IMR-90 (cell line): ENCODE results near the gene PRKCA. TPM values are rescaled to one million over a fixed set of nuclear protein-coding genes. Genes with fewer than 3 reads are reported as not detected.

Source experiments
- ATAC-seq: fragments of 200-7000 bp; cut with Tn5 transposase; 2 replicates; pipeline ENCODE4 v1.9.1; 2020; ENCODE audit warnings: low read depth, mild to moderate bottlenecking, moderate library complexity
- BruUV-seq: library from RNA; stranded (reverse); fragments of 400-500 nt; replicated peaks from 2 replicates; lab custom pipeline; 2021; lab: Mats Ljungman, UMichigan
- CTCF ChIA-PET: fragments of 300-600 bp; formaldehyde crosslinking; extraction: SDS; loops from one replicate; lab custom pipeline; 2021; ENCODE audit warnings: antibody characterized with exemption; lab: Yijun Ruan, JAX
- POLR2A ChIA-PET: fragments of 300-600 bp; sonication (Branson Sonifier 250); formaldehyde crosslinking; loops from one replicate; lab custom pipeline; 2022; ENCODE audit warnings: antibody characterized with exemption; ENCODE audit not compliant: unreplicated experiment; lab: Charles Lee
- DNase-seq: peaks from one replicate; pipeline ENCODE4 v3.0.0; 2013
- H2AFZ ChIP-seq: replicated peaks from 2 replicates; pipeline ENCODE3; 2013; ENCODE audit warnings: low read length, mild to moderate bottlenecking; ENCODE audit not compliant: poor library complexity
- H2AK5ac ChIP-seq: 2 replicates; pipeline ENCODE4 v1.6.1; 2013; ENCODE audit warnings: low read depth, low read length, inconsistent platforms
- H2AK9ac ChIP-seq: replicated peaks from 2 replicates; pipeline ENCODE3; 2013; ENCODE audit warnings: mild to moderate bottlenecking, low read depth, low read length, moderate library complexity; ENCODE audit not compliant: poor library complexity
- H2BK120ac ChIP-seq: 2 replicates; pipeline ENCODE4 v1.6.1; 2013; ENCODE audit warnings: low read depth, low read length, inconsistent platforms
- H2BK15ac ChIP-seq: 3 replicates; pipeline ENCODE4 v1.6.1; 2013; ENCODE audit warnings: low read depth, low read length, inconsistent platforms
- H2BK20ac ChIP-seq: 2 replicates; pipeline ENCODE4 v1.6.1; 2013; ENCODE audit warnings: low read depth, mild to moderate bottlenecking, inconsistent platforms, low read length, moderate library complexity
- H2BK5ac ChIP-seq: 2 replicates; pipeline ENCODE4 v1.6.1; 2013; ENCODE audit warnings: mild to moderate bottlenecking, low read depth, low read length, inconsistent platforms; ENCODE audit not compliant: poor library complexity, severe bottlenecking
- H3K14ac ChIP-seq: replicated peaks from 2 replicates; pipeline ENCODE4 v1.6.1; 2013; ENCODE audit warnings: low read depth, low read length, inconsistent platforms
- H3K18ac ChIP-seq: 2 replicates; pipeline ENCODE4 v1.6.1; 2013; ENCODE audit warnings: low read depth, low read length, control low read depth
- H3K23ac ChIP-seq: 2 replicates; pipeline ENCODE4 v1.6.1; 2013; ENCODE audit warnings: low read depth, low read length, inconsistent platforms
- H3K27ac ChIP-seq: 2 replicates; pipeline ENCODE4 v1.5.1; 2013; ENCODE audit warnings: mild to moderate bottlenecking, control low read depth, low read length; ENCODE audit not compliant: insufficient read depth
- H3K27me3 ChIP-seq: 2 replicates; pipeline ENCODE4 v1.6.1; 2013; ENCODE audit warnings: low read length; ENCODE audit not compliant: control insufficient read depth, insufficient read depth
- H3K36me3 ChIP-seq: 2 replicates; pipeline ENCODE4 v1.6.1; 2013; ENCODE audit warnings: low read length, mixed read lengths; ENCODE audit not compliant: control insufficient read depth, insufficient read depth
- H3K4ac ChIP-seq: 2 replicates; pipeline ENCODE4 v1.6.1; 2013; ENCODE audit warnings: low read depth, low read length, inconsistent platforms
- H3K4me1 ChIP-seq: 2 replicates; pipeline ENCODE4 v1.6.1; 2013; ENCODE audit warnings: low read length, mixed read lengths; ENCODE audit not compliant: control insufficient read depth, insufficient read depth
- H3K4me2 ChIP-seq: 2 replicates; pipeline ENCODE4 v1.6.1; 2013; ENCODE audit warnings: low read depth, mild to moderate bottlenecking, control low read depth, low read length, moderate library complexity
- H3K4me3 ChIP-seq: 2 replicates; pipeline ENCODE4 v1.5.1; 2013; ENCODE audit warnings: low read depth, mild to moderate bottlenecking, control low read depth, low read length, moderate library complexity; ENCODE audit not compliant: insufficient read depth
- H3K56ac ChIP-seq: 2 replicates; pipeline ENCODE4 v1.6.1; 2013; ENCODE audit warnings: low read length, inconsistent platforms; ENCODE audit not compliant: insufficient read depth; ENCODE audit errors: extremely low read depth
- H3K79me1 ChIP-seq, 2 experiments: 2 replicates each; pipeline ENCODE4 v1.6.1; 2013; ENCODE audit warnings: low read length in 2 of 2, inconsistent platforms in 1 of 2, low read depth in 1 of 2
- H3K9ac ChIP-seq: 2 replicates; pipeline ENCODE4 v1.6.1; 2013; ENCODE audit warnings: low read depth, low read length, control low read depth
- H3K9me1 ChIP-seq: 2 replicates; pipeline ENCODE4 v1.6.1; 2013; ENCODE audit warnings: low read length, inconsistent platforms; ENCODE audit not compliant: insufficient read depth
- H3K9me3 ChIP-seq: 2 replicates; pipeline ENCODE4 v1.6.1; 2013; ENCODE audit warnings: low read length; ENCODE audit not compliant: control insufficient read depth, insufficient read depth
- H4K20me1 ChIP-seq: 2 replicates; pipeline ENCODE4 v1.6.1; 2013; ENCODE audit warnings: low read length, inconsistent platforms; ENCODE audit not compliant: insufficient read depth
- H4K5ac ChIP-seq: 2 replicates; pipeline ENCODE4 v1.6.1; 2013; ENCODE audit warnings: mild to moderate bottlenecking, low read depth, low read length, control low read depth
- H4K8ac ChIP-seq, 2 experiments: 2 replicates each; pipeline ENCODE4 v1.6.1; 2013; ENCODE audit warnings: low read depth in 2 of 2, low read length in 2 of 2, control low read depth in 1 of 2, inconsistent platforms in 1 of 2
- H4K91ac ChIP-seq: 2 replicates; pipeline ENCODE4 v1.6.1; 2013; ENCODE audit warnings: low read depth, low read length, inconsistent platforms; ENCODE audit not compliant: insufficient read depth
- CEBPB ChIP-seq: IDR thresholded peaks from 2 replicates; pipeline ENCODE4 v1.6.1; 2012; ENCODE audit warnings: low read depth, low read length, improper control_type of control experiment
- CHD1 ChIP-seq: IDR thresholded peaks from 2 replicates; pipeline ENCODE4 v1.6.1; 2012; ENCODE audit warnings: low read depth, low read length, improper control_type of control experiment
- WGBS, 2 experiments: methylation state at CpG; one replicate each; pipeline versions ENCODE4 v1.1.5 to v1.1.7; 2013; ENCODE audit warnings: missing lambda C conversion rate in 2 of 2; ENCODE audit not compliant: insufficient read length in 1 of 2; ENCODE audit errors: extremely low coverage in 2 of 2; 5-methylcytosine and 5-hydroxymethylcytosine counted together
- dilution Hi-C: fragments of 300-500 bp; cut with HindIII; formaldehyde crosslinking; loops from one replicate; pipeline ENCODE4 v1.14.3; 2018; ENCODE audit warnings: low sequenced_read_pairs; ENCODE audit not compliant: unreplicated experiment
- in situ Hi-C: fragments of 300-500 bp; cut with MboI; formaldehyde crosslinking; loops from 3 replicates; pipeline ENCODE4 v1.14.3; 2019; ENCODE audit warnings: low sequenced_read_pairs, inconsistent platforms, mixed read lengths
- intact Hi-C: fragments of 100-400 bp; cut with micrococcal nuclease; formaldehyde crosslinking; loops from 2 replicates; pipeline ENCODE4 v1.10.0; 2022
- polyA plus RNA-seq, 3 experiments: library from polyadenylated mRNA; depleted of rRNA; stranded (reverse); fragments of >200 nt; gene quantifications; 2 replicates each; pipeline ENCODE4 v1.2.3, GENCODE V29; 2012; ENCODE audit warnings: low replicate concordance in 1 of 3
- total RNA-seq: library from RNA; depleted of rRNA; stranded (reverse); fragments of >200 nt; gene quantifications from 2 replicates; pipeline ENCODE4 v1.2.3, GENCODE V29; 2012

Gene PRKCA
- total and polyA plus RNA-seq, 2 of the 4 experiments (the other 2 are of a cell fraction): 31.0 to 46.0 TPM

DNA sequence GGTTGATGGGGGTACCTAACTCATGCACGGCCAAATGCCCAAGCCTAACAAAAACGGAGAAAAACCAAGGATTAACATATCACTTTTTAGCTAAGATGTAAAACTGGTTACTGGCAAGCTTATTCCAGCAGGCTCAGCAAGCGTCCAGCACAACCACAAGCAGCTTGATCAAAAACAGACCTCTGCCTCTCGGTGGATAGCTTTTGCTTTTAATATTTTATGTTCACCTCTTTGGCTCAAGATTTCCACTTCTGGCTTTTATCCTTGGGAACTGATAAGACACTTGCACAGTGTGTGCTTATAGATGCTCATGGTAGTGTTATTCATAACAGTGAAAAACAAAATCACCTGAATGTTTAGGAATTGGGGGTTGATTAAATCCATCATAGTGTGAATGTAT, 325.6 kb downstream of the PRKCA start:
- no peak overlapping the region for H3K4ac ChIP-seq
- no peak overlapping the region for H3K23ac ChIP-seq
- H3K9ac ChIP-seq: no peak overlapping the region
- no peaks in the 10 kb centered on the region for H3K27me3 ChIP-seq
- ChIA-PET CTCF (no interaction called here), POLR2A (no interaction called here)
- no peaks in the 10 kb centered on the region; the same call in 1 of the 2 replicates for H3K4me1 ChIP-seq
- H2BK5ac ChIP-seq: no peak overlapping the region
- no peak overlapping the region for H2AK9ac ChIP-seq
- in situ Hi-C loops: no loop called here
- no CpG with 5 or more reads among the region's 4 CpGs for WGBS, 2 experiments
- no peak overlapping the region for H3K14ac ChIP-seq
- no peaks in the 10 kb centered on the region for H3K9me3 ChIP-seq
- TF ChIP-seq CEBPB (0 out of 2 replicates have a peak, but pooled peaks have one; percentile 15), CHD1 (no peak)
- no peak overlapping the region for H3K4me3 ChIP-seq
- H4K5ac ChIP-seq: no peak overlapping the region
- H3K79me1 ChIP-seq: peaks cover 37 to 44% of the 10 kb centered on the region in 2 experiments
- peaks cover 11% of the 10 kb centered on the region; the same call in 1 of the 2 replicates for H4K20me1 ChIP-seq
- H2AFZ ChIP-seq: no peak overlapping the region
- no peak overlapping the region for H4K8ac ChIP-seq
- no peak overlapping the region for H2BK20ac ChIP-seq
- no peak overlapping the region for H3K56ac ChIP-seq
- ATAC-seq: no peak
- H2BK120ac ChIP-seq: no peak overlapping the region
- no peak overlapping the region for H2AK5ac ChIP-seq
- BruUV-seq: no TSS peak
- no peak overlapping the region for H2BK15ac ChIP-seq
- DNase-seq: no peak
- H3K9me1 ChIP-seq: peaks cover 7% of the 10 kb centered on the region; the same call in 1 of the 2 replicates
- no peak overlapping the region for H3K27ac ChIP-seq
- H3K18ac ChIP-seq: no peak overlapping the region
- H4K91ac ChIP-seq: no peak overlapping the region
- dilution Hi-C loops: no loop called here
- no peak overlapping the region for H3K4me2 ChIP-seq
- intact Hi-C loops: no loop called here
- H3K36me3 ChIP-seq: no peaks in the 10 kb centered on the region
